HG02678 (cell line): ENCODE results near the gene ADCY3.
A peak's percentile ranks its signal among the peaks of the same experiment; 100 is the strongest.

ENCODE experiments used
- ATAC-seq: cut with Tn5 transposase; IDR thresholded peaks from one replicate; pipeline ENCODE4 v1.9.1; 2021; ENCODE audit warnings: mild to moderate bottlenecking, moderate library complexity; ENCODE audit not compliant: unreplicated experiment

The ADCY3 gene

DNA sequence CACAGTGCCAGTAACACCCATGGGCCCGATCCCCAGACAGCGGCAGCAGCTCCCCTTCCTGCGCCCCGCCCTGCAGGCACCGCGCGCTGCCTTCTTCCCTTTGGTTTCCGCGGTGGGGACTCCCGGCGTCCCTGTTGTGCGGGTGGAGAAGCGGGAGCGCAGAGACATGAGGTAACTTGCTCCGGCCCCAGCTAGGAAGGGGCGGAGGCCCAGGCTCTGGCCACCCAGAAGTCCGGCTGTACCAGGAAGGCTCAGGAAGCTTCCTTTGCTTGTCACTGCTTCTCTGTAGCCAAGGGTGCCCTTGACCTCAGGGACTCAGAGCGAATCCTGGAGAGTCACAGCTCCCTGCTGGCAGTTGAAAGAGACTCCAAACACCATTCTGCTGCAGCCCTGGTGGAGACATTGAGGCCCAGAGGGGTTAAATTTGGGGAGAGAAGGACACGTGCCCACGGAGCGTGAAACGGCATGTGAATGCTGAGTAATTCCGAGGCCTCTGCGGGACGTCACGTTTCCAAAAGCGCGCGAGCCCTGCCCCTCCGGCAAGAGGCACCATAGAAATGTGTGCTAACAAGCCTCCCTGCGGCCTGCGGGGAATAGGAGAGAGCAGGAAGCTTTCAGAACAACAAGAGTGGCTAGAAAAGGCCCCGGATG, 6.7 kb upstream of the ADCY3 start:
- ATAC-seq = no peak

DNA sequence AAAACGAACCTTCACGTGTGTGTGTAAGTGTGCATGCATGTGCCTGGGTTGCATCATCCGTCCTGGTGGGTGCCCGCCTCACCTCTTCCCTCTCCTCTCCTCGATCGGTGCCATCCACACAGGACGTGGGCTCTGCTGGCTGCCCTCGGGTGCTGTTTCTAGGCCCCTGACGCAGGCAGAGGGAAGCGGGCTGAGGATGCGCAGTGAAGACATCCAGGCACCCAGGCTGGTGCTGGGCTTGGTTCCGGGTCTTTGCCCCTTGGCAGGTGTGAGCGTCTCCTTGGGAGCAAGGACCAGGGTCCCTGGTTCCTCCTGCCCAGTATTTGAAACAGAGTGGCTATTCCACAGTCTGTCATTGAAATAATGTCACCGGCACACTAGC, 6.2 kb upstream of the ADCY3 start:
- no peak for ATAC-seq

DNA sequence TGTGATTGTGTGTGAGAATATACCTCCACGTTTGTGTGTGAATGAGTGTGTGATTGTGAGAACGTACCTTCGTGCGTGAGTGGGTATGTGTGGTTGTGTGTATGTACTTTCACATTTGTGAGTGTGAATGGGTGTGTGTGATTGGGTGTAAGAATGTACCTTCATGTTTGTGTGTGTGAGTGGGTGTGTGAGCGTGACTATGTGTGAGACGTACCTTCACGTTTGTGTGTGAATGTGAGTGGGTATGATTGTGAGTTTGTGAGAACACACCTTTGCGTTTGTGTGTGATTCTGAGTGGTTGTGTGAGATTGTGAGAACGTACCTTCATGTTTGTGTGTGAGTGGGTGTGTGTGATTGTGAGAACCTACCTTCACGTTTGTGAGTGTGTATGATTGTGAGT, 5.8 kb upstream of the ADCY3 start:
- no peak for ATAC-seq

DNA sequence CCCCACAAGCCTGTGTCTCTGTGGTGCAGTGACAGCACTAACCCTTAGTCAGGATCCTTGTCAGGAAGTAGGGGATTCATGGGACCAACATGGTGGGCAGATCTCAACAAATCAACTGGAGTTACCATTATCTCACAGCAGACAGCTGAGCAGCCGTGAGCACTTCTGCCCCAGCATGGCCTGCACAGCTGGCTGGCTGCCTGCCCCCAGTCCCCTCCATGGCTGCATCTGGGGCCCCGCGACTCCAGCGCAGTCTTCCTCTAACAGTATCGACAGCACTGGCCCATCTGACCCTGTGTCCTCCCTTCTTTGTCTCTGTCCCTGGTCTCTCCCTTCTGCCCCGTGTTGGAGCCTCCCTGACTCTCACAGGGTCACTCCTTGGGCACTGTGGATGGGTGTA, 4.7 kb upstream of the ADCY3 start:
- no peak for ATAC-seq

DNA sequence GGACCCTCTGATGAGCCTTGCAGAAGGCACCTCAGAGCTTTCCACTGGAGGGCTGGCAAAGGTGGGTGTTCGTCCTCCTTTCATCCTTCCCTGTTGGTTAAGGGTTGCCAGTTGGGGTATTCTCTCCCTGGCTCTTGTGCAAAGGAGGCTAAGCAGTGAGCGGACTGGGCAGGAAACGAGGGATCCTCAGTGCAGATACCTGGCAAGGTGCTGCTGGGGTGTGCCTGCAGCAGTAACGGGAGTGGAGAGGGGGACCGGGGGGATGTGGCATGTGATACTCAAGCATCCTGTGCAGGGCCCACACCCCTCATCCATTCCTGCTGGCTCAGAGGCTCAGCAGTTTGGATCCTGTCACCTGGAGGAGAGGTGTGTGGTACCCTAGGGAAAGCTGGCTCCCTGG, 4.2 kb upstream of the ADCY3 start:
- no peak for ATAC-seq

DNA sequence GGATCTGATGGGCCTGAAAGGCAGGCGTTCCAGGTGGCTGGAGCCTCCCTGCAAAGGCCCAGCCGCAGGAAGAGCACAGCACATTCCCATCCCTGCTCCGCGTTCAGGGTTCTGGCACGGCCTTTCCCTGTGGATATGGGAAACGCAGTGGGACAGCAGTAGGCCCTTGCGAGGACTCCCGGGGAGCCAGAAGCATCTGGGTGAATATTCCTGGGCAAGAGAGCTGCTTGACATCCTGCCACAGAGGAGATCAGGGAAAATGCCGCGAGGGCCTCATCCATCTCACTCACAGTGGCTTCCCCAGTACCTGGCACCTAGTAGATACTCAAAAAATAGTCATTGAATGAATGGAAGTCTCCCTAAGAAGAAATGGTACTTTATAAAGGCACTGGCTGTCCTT, 3.1 kb upstream of the ADCY3 start:
- ATAC-seq = no peak

DNA sequence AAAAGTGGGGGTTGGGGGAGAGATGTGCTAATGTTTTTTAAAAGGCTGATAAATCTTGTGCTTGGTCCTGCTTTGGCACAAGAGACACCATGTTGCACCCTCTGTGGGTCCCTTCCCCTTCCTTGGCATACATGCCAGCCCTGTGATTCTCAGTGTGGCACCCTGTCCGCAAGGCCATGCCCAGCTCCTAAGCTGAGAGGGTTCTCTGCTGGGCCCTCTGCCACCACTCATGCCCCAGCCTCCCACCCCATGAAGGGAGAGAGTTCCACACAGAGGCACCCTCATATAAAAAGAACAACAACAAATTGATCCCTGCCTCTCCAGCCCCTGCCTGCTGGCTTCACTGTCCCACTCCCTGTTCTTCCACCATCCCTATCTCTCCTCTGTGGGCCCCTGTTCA, 2.5 kb upstream of the ADCY3 start:
- no peak for ATAC-seq

- no peak for ATAC-seq
Measured at GRCh38 chr2:24920809-24921441, 888 bp upstream of the ADCY3 start.

DNA sequence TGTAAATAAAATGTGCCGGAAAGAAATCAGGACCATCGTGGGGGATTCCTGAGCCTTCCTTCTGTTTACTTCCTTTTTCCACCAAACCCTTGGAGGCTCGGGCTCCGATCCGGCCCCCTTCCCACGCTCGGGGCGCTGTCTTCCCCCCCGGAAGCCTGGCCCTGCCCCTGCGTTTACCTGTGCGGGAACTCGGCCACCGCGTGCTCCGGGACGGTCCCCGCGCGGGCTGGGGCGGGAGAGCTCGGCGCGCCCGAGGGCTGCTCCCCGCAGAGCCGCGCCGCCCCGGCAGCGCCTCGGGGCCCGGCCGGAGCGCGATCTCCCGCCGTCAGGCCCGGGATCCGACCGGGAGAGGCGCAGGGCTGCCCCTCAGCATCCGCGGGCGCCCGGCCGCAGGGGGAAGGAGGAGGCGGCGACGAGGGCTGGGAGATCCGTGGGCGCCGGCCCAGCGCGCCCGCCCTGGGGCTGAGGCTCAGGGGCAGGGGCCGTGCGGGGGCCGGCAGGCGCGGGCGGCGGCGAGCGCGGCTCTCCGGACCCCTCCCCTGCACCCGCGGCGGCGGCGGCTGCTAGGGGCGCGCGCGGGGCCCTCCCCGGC, 435 bp downstream of the ADCY3 start:
- ATAC-seq = peak; percentile 21

DNA sequence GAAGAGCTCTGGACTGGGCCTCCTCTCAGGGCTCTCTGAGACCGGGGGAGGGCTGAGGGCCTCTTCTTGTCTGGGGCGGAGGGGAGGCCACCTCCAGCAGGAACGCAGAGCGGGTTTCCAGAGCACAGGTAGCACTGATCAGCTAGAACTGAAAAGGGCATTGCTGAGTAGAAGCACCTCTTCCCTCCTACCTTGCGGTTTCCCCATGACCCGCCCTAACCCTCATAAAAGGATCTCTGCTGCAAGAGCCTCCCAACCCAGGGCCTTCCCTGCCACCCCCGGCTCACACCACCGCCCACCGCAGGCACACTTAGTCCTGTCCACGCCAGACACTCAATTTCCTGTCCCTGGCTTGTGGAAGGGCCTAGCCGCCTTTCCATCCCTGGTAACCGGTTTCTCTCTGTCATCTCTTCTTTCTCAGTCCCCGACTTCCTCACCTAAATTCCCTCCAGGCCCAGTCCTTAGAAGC, 966 bp downstream of the ADCY3 start:
- no peak for ATAC-seq

DNA sequence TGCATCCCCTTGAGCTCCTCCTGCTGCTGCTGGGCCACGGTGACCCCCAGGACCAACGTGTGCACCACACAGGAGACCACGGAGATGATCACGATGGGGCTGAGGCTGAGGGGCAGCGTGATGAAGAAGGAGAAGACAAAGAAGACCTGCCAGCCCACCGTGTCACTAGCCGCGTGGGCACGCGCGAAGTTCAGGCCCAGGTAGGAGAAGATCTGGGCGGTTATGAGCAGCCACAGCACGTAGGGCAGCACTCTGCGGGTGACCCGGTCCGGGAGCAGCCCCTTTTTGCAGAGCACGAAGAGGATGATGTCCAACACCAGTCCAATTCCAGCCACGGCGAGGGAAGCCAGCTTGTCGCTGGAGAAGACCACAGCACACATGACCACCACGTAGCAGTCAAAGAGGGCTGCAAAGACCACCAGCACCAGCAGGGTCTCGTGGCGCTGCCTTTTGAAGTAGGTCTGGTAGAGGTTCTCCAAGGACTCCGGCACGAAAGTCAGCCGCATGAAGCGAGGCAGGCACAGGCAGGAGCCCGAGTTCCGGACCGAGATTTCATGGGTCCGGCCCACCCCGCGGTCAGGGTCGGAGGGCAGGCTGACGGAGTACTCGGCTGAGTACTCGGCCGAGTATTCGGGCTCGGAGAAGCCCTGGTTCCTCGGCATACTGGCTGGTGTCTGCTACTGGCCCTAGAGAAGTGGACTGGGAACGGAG, 1.6 kb downstream of the ADCY3 start:
- ATAC-seq = no peak

- ATAC-seq = no peak
Measured at GRCh38 chr2:24917731-24918325, 2.2 kb downstream of the ADCY3 start.

GRCh38 chr2:24917086-24917485, 3.0 kb downstream of the ADCY3 start:
- ATAC-seq = peak; percentile 25

- no peak for ATAC-seq
Measured at GRCh38 chr2:24915796-24916195, 4.2 kb downstream of the ADCY3 start.

- no peak for ATAC-seq
Measured at GRCh38 chr2:24915175-24915574, 4.9 kb downstream of the ADCY3 start.

GRCh38 chr2:24914713-24915112, 5.3 kb downstream of the ADCY3 start:
- no peak for ATAC-seq

GRCh38 chr2:24913911-24914310, 6.1 kb downstream of the ADCY3 start:
- ATAC-seq = no peak

- no peak for ATAC-seq
Measured at GRCh38 chr2:24912986-24913385, 7.1 kb downstream of the ADCY3 start.

DNA sequence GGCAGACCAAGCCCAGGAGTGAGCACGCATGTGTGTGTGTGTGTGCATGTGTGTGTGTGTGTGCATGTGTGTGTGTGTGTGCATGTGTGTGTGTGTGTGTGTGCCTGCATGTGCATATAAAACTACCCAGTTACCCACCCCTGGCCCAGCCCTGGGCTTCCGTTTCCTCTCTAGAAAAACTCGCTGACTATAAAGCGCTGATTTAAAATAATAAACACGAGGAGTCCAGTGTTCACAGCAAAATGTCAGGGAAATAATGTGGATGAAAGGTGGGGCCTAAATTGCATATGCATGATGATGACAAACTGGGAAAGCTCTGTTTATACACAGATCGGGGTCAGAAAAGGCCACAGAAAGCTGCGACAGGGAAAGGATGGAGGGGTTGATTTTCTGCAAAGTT, 7.5 kb downstream of the ADCY3 start:
- no peak for ATAC-seq

DNA sequence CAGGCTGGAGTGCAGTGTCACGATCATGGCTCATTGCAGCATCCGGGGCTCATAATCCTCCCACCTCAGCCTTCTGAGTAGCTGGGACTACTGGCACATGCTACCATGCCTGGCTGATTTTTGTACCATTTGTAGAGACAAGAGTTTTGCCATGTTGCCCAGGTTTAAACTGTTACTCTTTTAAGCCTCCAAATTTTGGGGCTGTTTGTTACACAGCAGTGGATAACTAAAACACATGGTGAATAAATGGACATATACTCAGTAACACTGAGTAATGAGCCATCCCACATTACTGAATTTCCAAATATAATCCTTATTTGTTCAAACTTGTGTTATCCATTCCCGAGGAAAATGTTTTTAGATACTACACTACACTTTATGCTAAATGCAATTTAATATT, 9.8 kb downstream of the ADCY3 start:
- ATAC-seq = no peak

GRCh38 chr2:24909555-24910177, 10.4 kb downstream of the ADCY3 start:
- ATAC-seq = no peak
